Measurements from ENCODE around the gene EPHB1.

DNA sequence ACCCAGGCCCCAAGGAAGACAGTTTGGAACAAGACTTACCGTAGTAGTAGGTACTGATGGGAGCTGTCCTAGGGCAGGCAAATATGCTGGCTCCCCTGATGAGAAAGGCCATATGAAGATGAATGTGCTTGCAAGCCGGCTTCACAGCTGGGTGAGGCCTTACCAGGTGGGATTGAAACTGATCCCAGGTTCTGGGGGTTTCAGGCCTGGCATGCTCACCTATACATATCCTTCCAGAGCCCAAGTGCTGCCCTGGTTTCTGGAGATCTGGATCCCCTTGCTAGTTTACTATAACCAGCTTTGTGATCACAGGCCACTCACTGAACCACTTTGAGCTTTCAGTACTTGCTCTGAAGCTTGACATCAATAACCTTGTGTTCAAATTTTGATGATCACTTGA, 274.3 kb downstream of the EPHB1 start:
- TF ChIP-seq, protein P1, sequence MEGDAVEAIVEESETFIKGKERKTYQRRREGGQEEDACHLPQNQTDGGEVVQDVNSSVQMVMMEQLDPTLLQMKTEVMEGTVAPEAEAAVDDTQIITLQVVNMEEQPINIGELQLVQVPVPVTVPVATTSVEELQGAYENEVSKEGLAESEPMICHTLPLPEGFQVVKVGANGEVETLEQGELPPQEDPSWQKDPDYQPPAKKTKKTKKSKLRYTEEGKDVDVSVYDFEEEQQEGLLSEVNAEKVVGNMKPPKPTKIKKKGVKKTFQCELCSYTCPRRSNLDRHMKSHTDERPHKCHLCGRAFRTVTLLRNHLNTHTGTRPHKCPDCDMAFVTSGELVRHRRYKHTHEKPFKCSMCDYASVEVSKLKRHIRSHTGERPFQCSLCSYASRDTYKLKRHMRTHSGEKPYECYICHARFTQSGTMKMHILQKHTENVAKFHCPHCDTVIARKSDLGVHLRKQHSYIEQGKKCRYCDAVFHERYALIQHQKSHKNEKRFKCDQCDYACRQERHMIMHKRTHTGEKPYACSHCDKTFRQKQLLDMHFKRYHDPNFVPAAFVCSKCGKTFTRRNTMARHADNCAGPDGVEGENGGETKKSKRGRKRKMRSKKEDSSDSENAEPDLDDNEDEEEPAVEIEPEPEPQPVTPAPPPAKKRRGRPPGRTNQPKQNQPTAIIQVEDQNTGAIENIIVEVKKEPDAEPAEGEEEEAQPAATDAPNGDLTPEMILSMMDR (IDR thresholded peaks at IDR 0.05; ENCODE audit: extremely low read depth in 1 of 2, insufficient read depth in 1 of 2, low read depth in 1 of 2, low read length in 2 of 2), result no peak
- TF ChIP-seq EZH2 (IDR thresholded peaks at IDR 0.05; ENCODE audit: borderline replicate concordance, low read depth, low read length, severe bottlenecking), result no peak
- TF ChIP-seq JUN (IDR thresholded peaks at IDR 0.05; ENCODE audit: borderline replicate concordance, insufficient read depth, insufficient read length, low read depth), result no peak
